GM18951 (cell line): ENCODE data around the gene SLC24A4.
"Not testable (repeated sequence)": the region's sequence is repeated elsewhere in the genome, so short reads cannot be mapped to it uniquely, and the experiment has no call there.

Experiments
- POLR2A ChIP-seq: IDR thresholded peaks from 4 replicates; pipeline ENCODE4 v1.6.1; 2011; ENCODE audit warnings: mild to moderate bottlenecking; ENCODE audit not compliant: insufficient read length, insufficient read depth; ENCODE audit errors: extremely low read depth
- in situ Hi-C: fragments of 300-500 bp; cut with MboI; formaldehyde crosslinking; loops from one replicate; pipeline ENCODE4 v1.12.0; 2022; ENCODE audit warnings: low sequenced_read_pairs, mixed read lengths, inconsistent platforms; ENCODE audit not compliant: unreplicated experiment

The SLC24A4 gene

DNA sequence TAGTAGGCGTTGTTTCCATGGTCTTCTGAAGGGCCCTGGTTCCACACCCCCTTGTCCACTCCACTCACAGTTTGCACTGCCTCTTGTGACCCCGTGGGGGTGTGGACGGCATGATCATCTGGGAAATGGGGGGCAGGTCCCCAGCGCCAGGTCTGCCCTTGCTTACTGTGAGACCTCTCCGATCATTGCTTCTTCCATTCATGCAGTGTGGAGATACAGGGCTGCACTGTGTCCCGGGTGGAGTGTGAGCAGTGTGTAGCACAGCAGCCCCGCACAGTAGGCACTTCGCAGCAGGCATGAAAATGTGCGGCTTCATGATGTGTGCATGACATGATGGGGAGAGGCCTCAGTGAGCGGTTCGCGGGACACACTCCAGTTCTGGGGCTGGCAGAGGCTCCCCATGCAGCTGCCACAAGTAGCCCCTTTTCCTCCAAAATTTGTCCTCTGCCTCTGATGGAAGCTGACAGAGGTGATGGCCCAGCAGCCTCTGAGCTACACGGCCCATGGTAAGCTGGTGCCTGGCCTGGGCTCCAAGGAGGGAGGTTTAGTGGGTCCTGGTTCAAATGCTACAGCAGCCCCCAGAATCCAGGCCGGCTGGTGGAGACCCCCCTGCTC, 205.6 kb downstream of the SLC24A4 start:
- in situ Hi-C loops: no loop called here

GRCh38 chr14:92529903-92530302, 206.9 kb downstream of the SLC24A4 start:
- no peak for TF ChIP-seq POLR2A
- in situ Hi-C loops: no loop called here

More for the DNA sequence above, 205.6 kb downstream of the SLC24A4 start:
- no peak for TF ChIP-seq POLR2A

DNA sequence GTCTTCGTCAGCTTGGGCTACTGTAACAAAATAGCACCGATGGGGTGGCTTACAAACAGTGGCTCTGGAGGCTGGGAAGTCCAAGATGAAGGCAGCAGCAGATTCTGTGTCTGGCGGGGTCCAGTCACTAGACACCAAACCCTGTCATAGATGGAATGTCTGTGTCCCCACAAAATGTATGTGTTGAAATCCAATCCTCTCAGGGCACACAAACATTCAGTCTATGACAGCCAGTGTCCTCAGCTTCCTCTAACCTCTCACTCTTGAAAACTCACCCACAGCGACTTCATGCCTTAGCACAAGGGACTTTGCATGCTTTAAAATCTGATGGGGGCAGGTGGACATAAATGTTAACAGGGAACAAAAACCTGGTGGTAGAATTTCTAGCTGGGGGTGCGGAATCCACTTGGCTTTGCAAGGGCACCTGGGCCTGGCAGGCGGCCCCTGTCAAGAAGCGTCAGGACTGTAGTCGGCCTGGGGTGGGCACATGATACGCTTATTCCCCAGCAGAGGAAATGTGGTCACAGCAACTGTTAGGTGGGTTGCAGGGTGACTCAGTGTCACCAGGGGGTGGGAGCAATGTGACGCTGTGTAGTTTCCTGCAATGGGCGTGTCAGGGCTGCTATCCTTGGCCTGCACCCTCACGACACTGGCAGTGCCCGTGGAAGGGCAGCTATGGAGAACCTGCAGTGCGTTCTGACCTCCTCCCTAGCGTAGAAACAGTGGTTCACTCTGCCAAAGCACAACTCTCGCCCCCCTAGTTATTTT, 208.3 kb downstream of the SLC24A4 start:
- in situ Hi-C loops: no loop called here
- no peak for TF ChIP-seq POLR2A

DNA sequence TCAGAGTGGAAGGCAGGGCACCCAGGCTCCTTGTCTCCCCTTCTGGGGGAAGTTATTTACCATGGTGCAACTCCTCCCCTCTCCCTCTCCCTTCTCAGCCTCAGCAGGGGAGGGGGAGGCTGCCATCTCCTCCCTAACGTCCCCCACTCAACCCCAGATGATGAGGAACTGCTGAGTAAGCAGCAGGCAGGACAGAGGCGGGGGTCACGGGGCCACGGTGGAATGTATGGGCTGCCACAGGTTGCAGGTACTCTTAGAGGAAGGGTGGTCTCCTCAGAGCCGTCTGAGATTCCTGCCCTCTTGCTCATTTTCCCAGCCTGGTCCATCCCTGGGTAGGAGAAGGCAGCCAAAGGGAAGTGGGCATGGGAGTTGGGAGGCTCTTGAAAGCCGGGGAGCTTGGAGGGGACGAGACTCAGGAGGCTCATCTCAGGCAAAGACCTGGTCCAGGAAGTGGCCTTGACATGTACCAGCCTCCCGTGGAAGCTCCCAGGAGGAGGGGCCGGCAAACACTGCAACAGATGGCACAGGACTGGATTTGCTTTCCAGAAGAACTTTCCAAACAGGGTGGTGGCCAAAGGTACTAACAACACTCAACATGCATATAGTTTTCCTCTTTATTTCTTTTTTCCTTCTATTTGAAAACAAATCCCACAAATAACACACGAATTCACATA, 209.7 kb downstream of the SLC24A4 start:
- in situ Hi-C loops: no loop called here
- no peak for TF ChIP-seq POLR2A

GRCh38 chr14:92534932-92535643, 212.1 kb downstream of the SLC24A4 start:
- no peak for TF ChIP-seq POLR2A
- in situ Hi-C loops: no loop called here

DNA sequence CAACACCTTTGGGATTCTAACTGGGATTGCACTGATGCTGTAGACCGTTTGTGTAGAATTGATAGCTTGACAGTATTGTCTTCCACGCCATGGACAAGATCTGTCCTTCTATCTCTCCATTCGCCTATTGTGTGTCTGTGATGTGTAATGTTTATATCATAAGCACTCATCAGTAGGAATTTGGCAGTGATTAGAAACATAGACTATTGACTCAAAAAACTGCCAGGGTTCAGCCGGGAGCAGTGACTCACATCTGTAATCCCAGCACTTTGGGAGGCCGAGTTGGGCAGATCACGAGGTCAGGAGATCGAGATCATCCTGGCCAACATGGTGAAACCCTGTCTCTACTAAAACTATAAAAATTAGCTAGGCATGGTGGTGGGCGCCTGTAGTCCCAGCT, 213.3 kb downstream of the SLC24A4 start:
- in situ Hi-C loops: not testable (repeated sequence)

DNA sequence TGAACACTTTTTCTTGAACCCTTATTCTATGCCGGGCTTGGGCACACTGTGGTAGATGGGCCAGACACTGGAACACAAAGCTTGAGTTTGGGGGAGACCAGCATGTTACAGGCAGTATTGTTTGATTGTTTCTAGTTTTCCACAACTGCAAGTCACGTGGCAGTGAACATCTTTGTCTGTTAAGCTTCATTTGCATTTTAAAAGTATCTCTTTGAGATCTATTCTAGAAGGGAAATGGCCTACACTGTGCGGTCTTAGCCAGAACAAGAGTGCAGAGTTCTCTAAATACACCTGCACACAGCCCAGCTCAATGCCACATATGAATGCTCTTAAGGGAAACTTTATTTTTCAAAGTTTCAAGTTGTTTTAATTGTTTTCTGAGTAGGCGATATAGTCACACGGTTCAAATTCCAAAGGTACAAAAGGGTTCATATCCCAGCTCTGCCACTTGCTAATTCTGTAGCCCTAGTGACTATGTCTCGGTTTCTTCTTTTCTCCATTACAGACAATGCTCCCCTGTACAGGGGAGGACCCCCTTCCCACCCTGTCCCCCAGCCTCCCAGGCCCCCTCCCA, 215.5 kb downstream of the SLC24A4 start:
- TF ChIP-seq POLR2A: no peak
- in situ Hi-C loops: no loop called here

DNA sequence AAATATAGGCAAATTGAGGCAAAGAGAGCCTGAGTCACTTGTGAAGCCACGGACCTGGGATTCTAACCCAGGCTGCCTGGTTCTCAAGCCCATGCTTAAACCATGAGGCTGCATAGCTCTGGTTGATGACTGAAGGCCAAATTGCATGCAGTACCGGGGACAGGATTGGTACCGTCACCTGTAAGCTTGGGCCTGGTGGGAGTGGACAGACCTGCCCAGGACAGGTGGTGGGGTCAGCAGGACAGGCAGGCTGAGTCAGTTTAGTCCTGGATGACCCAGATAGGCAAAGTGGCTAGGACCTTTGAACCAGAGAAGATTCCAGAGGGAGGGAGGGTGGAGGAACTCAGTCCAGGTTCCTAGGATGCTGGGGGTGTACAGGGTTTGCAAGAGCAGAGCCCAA, 216.5 kb downstream of the SLC24A4 start:
- in situ Hi-C loops: no loop called here
- no peak for TF ChIP-seq POLR2A

DNA sequence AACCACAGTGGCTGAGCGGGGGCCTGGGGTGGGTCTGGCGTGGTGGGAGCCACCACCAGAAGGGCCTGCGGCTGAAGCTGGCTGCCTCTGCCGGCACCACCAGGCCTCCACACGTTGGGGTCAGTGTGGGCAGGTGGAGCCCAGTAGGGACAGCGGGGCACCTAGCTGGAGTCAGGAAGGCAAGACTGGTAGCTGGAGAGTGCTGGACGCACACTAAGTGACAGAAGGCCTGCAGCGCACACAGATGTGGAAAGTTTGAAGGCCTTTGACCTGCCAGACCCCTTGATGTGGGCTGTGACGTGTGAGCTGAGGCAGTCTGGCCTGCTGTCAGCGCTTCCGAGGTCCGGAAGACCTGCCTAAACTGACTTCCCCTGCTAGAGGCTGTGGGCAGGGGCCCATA, 216.9 kb downstream of the SLC24A4 start:
- in situ Hi-C loops: no loop called here
- TF ChIP-seq POLR2A: no peak

DNA sequence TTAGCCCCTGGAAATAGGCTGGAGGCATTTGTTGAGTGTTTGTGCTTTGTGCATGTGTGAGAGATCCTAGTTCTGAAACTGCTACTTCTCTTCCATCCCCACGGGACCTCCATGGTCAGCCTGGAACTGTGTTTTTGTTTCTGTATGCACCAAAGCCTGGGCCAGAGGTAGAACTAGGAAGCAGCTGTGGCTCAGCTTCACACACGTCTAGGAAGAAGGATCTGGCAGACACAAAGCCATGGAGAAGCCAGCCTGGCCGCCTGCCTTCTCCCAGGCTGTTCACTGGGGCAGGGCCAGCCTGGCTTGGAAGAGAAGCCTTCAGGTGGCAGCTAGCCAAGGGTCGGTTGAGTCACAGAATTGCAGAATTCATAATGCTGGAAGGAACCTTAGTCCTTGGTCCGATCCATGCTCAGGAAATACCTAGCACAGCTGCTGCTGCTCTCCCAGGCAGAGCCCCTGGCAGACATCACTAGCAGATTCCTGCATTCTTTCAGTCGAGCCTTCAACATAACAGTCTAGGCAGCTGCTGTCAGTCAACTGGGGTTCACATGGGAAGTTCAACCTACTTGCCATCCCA, 217.6 kb downstream of the SLC24A4 start:
- no peak for TF ChIP-seq POLR2A
- in situ Hi-C loops: no loop called here

DNA sequence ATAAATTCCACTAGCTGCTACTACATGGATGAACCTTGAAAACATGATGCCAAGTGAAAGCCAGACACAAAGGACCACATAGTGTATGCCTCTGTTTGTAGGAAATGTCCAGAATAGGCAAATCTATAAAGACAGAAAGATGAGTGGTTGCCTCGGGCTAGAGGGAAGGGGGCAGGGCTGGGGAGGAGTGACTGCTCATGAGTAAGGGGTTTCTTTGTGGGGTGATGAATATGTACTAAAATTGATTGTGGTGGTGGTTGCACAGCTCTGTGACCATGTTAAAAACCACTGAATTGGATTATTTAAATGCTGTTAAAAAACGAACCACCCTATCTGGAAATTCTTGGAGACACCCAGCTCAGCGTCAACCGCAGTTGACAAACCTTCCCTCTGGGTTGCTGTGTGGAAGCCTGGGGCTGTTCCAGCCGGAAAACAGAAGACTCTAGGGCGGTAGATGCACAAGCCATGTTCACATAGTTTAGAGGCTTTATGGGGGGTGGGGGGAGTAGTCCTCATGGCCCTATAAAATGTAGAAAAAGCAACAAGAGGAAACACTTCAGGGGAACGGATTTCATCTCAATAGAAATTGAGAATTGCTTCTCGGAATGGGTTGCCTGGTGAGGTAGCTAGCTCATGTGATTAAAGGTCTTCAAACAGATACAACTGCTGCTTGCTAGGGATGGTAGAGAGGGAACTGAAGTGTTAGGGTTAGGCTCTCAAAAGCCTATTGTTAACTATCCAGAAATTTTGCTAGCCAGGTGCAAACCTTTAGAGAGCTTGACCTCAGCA, 220.0 kb downstream of the SLC24A4 start:
- no peak for TF ChIP-seq POLR2A
- in situ Hi-C loops: no loop called here

- in situ Hi-C loops: no loop called here
- no peak for TF ChIP-seq POLR2A
These were observed 221.2 kb downstream of the SLC24A4 start for GRCh38 chr14:92544051-92544720.
